Neural cell (in vitro differentiated cells): Measurements from ENCODE around the gene PDE3A. TPM values are rescaled to one million over a fixed set of nuclear protein-coding genes. Genes with fewer than 3 reads are reported as not detected.

ENCODE experiments used
- H2AFZ ChIP-seq: fragments of 200-600, 300-800 bp; sonication (generic), shearing (Covaris generic); 2 replicates; pipeline ENCODE4 v1.6.0; 2014; ENCODE audit warnings: low read depth, mild to moderate bottlenecking, antibody characterized with exemption, low read length, moderate library complexity
- H3F3A ChIP-seq: fragments of 200-600 bp; shearing (Covaris generic); 2 replicates; pipeline ENCODE4 v1.6.1; 2016; ENCODE audit warnings: mild to moderate bottlenecking, moderate library complexity, mixed read lengths, antibody characterized with exemption, low read length; ENCODE audit not compliant: insufficient read depth, poor library complexity, severe bottlenecking
- H3K27ac ChIP-seq: fragments of 200-600, 300-800 bp; sonication (generic), shearing (Covaris generic); 2 replicates; pipeline ENCODE4 v1.5.1; 2014; ENCODE audit warnings: mild to moderate bottlenecking, low read length, moderate library complexity
- H3K27me3 ChIP-seq: fragments of 300-800, 200-600 bp; sonication (generic), shearing (Covaris generic); 2 replicates; pipeline ENCODE4 v1.6.0; 2014; ENCODE audit warnings: mild to moderate bottlenecking, low read depth, low read length, moderate library complexity; ENCODE audit not compliant: insufficient read depth
- H3K36me3 ChIP-seq: fragments of 300-800, 200-600 bp; sonication (generic), shearing (Covaris generic); 2 replicates; pipeline ENCODE4 v1.5.1; 2014; ENCODE audit warnings: mild to moderate bottlenecking, antibody characterized with exemption, low read length, moderate library complexity; ENCODE audit not compliant: insufficient read depth
- H3K4me2 ChIP-seq: fragments of 300-800, 200-600 bp; sonication (generic), shearing (Covaris generic); 2 replicates; pipeline ENCODE4 v1.6.0; 2014; ENCODE audit warnings: mild to moderate bottlenecking, low read length
- H3K4me3 ChIP-seq: fragments of 300-800, 200-600 bp; sonication (generic), shearing (Covaris generic); 2 replicates; pipeline ENCODE4 v1.5.1; 2014; ENCODE audit warnings: mild to moderate bottlenecking, low read length, moderate library complexity
- H3K79me2 ChIP-seq: fragments of 200-600 bp; shearing (Covaris generic); replicated peaks from 2 replicates; pipeline ENCODE4 v1.6.0; 2014; ENCODE audit warnings: mild to moderate bottlenecking, low read length, moderate library complexity; ENCODE audit not compliant: insufficient read depth
- H3K9ac ChIP-seq: fragments of 300-800, 200-600 bp; sonication (generic), shearing (Covaris generic); 2 replicates; pipeline ENCODE4 v1.6.1; 2016; ENCODE audit warnings: mild to moderate bottlenecking, low read length, mixed read lengths
- H3K9me2 ChIP-seq: fragments of 200-600 bp; shearing (Covaris generic); 2 replicates; pipeline ENCODE4 v1.6.1; 2016; ENCODE audit warnings: mild to moderate bottlenecking, low read length, mixed read lengths; ENCODE audit not compliant: insufficient read depth
- H3K9me3 ChIP-seq: fragments of 200-600, 300-800 bp; sonication (generic), shearing (Covaris generic); 2 replicates; pipeline ENCODE4 v1.6.1; 2016; ENCODE audit warnings: mild to moderate bottlenecking, mixed run types, low read length, moderate library complexity, mixed read lengths
- H4K20me1 ChIP-seq: fragments of 200-600 bp; shearing (Covaris generic); 2 replicates; pipeline ENCODE4 v1.6.1; 2016; ENCODE audit warnings: mild to moderate bottlenecking, mixed run types; ENCODE audit not compliant: insufficient read depth
- EP300 ChIP-seq: fragments of 450-650 bp; conservative IDR thresholded peaks from 2 replicates; pipeline ENCODE4 v1.6.1; 2014; ENCODE audit warnings: antibody characterized with exemption, mild to moderate bottlenecking, moderate library complexity; ENCODE audit not compliant: poor library complexity, severe bottlenecking
- EZH2 ChIP-seq: fragments of 200-600, 300-800 bp; shearing (Covaris generic), sonication (generic); IDR thresholded peaks from 2 replicates; pipeline ENCODE4 v1.6.1; 2014; ENCODE audit warnings: antibody characterized with exemption, low read length, borderline replicate concordance, mild to moderate bottlenecking; ENCODE audit not compliant: insufficient read depth, poor library complexity, severe bottlenecking
- MXI1 ChIP-seq: fragments of 450-650 bp; conservative IDR thresholded peaks from 2 replicates; pipeline ENCODE4 v1.6.1; 2014; ENCODE audit warnings: antibody characterized with exemption, mild to moderate bottlenecking; ENCODE audit not compliant: poor library complexity, severe bottlenecking
- POLR2AphosphoS5 ChIP-seq: IDR thresholded peaks from 2 replicates; pipeline ENCODE4 v1.6.1; 2012
- RAD21 ChIP-seq: fragments of 450-650 bp; conservative IDR thresholded peaks from 2 replicates; pipeline ENCODE4 v1.6.1; 2014; ENCODE audit warnings: antibody characterized with exemption, mild to moderate bottlenecking, moderate library complexity
- SMC3 ChIP-seq: fragments of 450-650 bp; conservative IDR thresholded peaks from 2 replicates; pipeline ENCODE4 v1.6.1; 2014; ENCODE audit warnings: antibody characterized with exemption, mild to moderate bottlenecking, moderate library complexity; ENCODE audit not compliant: poor library complexity
- TAF1 ChIP-seq: IDR thresholded peaks from 2 replicates; pipeline ENCODE4 v1.6.1; 2012; ENCODE audit warnings: low read depth
- polyA plus RNA-seq: library from polyadenylated mRNA; depleted of rRNA; stranded (reverse); fragments of >200 nt; gene quantifications from 2 replicates; pipeline ENCODE4 v1.2.3, GENCODE V29; 2014
- TF ChIP-seq, protein P1 (sequence below): IDR thresholded peaks from 2 replicates; pipeline ENCODE4 v1.6.1; 2012; ENCODE audit warnings: borderline replicate concordance
- TF ChIP-seq, protein P2 (sequence below): fragments of 450-650 bp; IDR thresholded peaks from 2 replicates; pipeline ENCODE4 v1.5.1; 2014; ENCODE audit warnings: antibody characterized with exemption, mild to moderate bottlenecking, moderate library complexity; ENCODE audit not compliant: poor library complexity, severe bottlenecking

Gene PDE3A
- polyA plus RNA-seq, 1 donor from 2014 or later = 0.94 TPM

- no peaks in the 10 kb centered on the region for H3K27me3 ChIP-seq
- no peaks in the 10 kb centered on the region for H3K9me3 ChIP-seq
- no peaks in the 10 kb centered on the region for H3F3A ChIP-seq
- TF ChIP-seq POLR2AphosphoS5 (no peak), SMC3 (no peak), MXI1 (no peak), EP300 (no peak), RAD21 (no peak)
- TF ChIP-seq, protein P1, sequence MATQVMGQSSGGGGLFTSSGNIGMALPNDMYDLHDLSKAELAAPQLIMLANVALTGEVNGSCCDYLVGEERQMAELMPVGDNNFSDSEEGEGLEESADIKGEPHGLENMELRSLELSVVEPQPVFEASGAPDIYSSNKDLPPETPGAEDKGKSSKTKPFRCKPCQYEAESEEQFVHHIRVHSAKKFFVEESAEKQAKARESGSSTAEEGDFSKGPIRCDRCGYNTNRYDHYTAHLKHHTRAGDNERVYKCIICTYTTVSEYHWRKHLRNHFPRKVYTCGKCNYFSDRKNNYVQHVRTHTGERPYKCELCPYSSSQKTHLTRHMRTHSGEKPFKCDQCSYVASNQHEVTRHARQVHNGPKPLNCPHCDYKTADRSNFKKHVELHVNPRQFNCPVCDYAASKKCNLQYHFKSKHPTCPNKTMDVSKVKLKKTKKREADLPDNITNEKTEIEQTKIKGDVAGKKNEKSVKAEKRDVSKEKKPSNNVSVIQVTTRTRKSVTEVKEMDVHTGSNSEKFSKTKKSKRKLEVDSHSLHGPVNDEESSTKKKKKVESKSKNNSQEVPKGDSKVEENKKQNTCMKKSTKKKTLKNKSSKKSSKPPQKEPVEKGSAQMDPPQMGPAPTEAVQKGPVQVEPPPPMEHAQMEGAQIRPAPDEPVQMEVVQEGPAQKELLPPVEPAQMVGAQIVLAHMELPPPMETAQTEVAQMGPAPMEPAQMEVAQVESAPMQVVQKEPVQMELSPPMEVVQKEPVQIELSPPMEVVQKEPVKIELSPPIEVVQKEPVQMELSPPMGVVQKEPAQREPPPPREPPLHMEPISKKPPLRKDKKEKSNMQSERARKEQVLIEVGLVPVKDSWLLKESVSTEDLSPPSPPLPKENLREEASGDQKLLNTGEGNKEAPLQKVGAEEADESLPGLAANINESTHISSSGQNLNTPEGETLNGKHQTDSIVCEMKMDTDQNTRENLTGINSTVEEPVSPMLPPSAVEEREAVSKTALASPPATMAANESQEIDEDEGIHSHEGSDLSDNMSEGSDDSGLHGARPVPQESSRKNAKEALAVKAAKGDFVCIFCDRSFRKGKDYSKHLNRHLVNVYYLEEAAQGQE = no peak
- H3K9me2 ChIP-seq = no peaks in the 10 kb centered on the region
- no peak overlapping the region for H3K4me3 ChIP-seq
- no peak overlapping the region for H2AFZ ChIP-seq
- no peaks in the 10 kb centered on the region for H3K36me3 ChIP-seq
- H3K9ac ChIP-seq = no peak overlapping the region
- no peak overlapping the region for H3K27ac ChIP-seq
- no peak overlapping the region for H3K4me2 ChIP-seq
- no peaks in the 10 kb centered on the region for H3K79me2 ChIP-seq
- no peaks in the 10 kb centered on the region for H4K20me1 ChIP-seq
Observed at GRCh38 chr12:20469300-20469699, 101.0 kb downstream of the PDE3A start.

- Histone ChIP-seq H3K9me3 (no peaks in the 10 kb centered on the region), H3F3A (no peaks in the 10 kb centered on the region), H3K9ac (no peak overlapping the region)
Observed at GRCh38 chr12:20469756-20470155, 101.4 kb downstream of the PDE3A start.

More at GRCh38 chr12:20469756-20470155, 101.4 kb downstream of the PDE3A start:
- Histone ChIP-seq H3K27ac (no peak overlapping the region), H3K4me2 (no peak overlapping the region), H3K4me3 (no peak overlapping the region), H2AFZ (no peak overlapping the region), H3K36me3 (no peaks in the 10 kb centered on the region), H3K27me3 (no peaks in the 10 kb centered on the region), H3K9me2 (no peaks in the 10 kb centered on the region), H4K20me1 (no peaks in the 10 kb centered on the region), H3K79me2 (no peaks in the 10 kb centered on the region)
- TF ChIP-seq EZH2 = no peak
- no peak for TF ChIP-seq EP300
- no peak for TF ChIP-seq TAF1
- TF ChIP-seq, protein P2, sequence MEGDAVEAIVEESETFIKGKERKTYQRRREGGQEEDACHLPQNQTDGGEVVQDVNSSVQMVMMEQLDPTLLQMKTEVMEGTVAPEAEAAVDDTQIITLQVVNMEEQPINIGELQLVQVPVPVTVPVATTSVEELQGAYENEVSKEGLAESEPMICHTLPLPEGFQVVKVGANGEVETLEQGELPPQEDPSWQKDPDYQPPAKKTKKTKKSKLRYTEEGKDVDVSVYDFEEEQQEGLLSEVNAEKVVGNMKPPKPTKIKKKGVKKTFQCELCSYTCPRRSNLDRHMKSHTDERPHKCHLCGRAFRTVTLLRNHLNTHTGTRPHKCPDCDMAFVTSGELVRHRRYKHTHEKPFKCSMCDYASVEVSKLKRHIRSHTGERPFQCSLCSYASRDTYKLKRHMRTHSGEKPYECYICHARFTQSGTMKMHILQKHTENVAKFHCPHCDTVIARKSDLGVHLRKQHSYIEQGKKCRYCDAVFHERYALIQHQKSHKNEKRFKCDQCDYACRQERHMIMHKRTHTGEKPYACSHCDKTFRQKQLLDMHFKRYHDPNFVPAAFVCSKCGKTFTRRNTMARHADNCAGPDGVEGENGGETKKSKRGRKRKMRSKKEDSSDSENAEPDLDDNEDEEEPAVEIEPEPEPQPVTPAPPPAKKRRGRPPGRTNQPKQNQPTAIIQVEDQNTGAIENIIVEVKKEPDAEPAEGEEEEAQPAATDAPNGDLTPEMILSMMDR = no peak
- TF ChIP-seq POLR2AphosphoS5 = no peak
- TF ChIP-seq RAD21 = no peak
